HT1080 (cell line): ENCODE results near the gene CLSTN2. TPM values are rescaled to one million over a fixed set of nuclear protein-coding genes. Genes with fewer than 3 reads are reported as not detected.

ENCODE experiments used
- DNase-seq: peaks from one replicate; pipeline ENCODE4 v3.0.0-alpha.2; 2015; ENCODE audit warnings: low read depth
- total RNA-seq: library from RNA; depleted of rRNA; stranded (reverse); fragments of >200 nt; shearing (Covaris generic); gene quantifications from 2 replicates; pipeline ENCODE4 v1.2.3, GENCODE V29; 2014

CLSTN2 gene
- total RNA-seq, 1 experiment from 2014 or later = 0.23 TPM

- DNase-seq = no peak
These were observed 508.1 kb downstream of the CLSTN2 start for GRCh38 chr3:140443073-140443472.

- DNase-seq = no peak
These were observed 508.8 kb downstream of the CLSTN2 start for GRCh38 chr3:140443806-140444205.

- no peak for DNase-seq
These were observed 511.7 kb downstream of the CLSTN2 start for GRCh38 chr3:140446734-140447133.

GRCh38 chr3:140447136-140447535, 512.2 kb downstream of the CLSTN2 start:
- no peak for DNase-seq

- DNase-seq = no peak
These were observed 513.0 kb downstream of the CLSTN2 start for GRCh38 chr3:140448001-140448400.

GRCh38 chr3:140449413-140450256, 514.6 kb downstream of the CLSTN2 start:
- DNase-seq = no peak

- DNase-seq = no peak
These were observed 518.8 kb downstream of the CLSTN2 start for GRCh38 chr3:140453750-140454149.

- DNase-seq = no peak
These were observed 520.7 kb downstream of the CLSTN2 start for GRCh38 chr3:140455521-140456214.

- DNase-seq = no peak
These were observed 522.0 kb downstream of the CLSTN2 start for GRCh38 chr3:140456974-140457373.

GRCh38 chr3:140459462-140459861, 524.5 kb downstream of the CLSTN2 start:
- no peak for DNase-seq

GRCh38 chr3:140461250-140461649, 526.3 kb downstream of the CLSTN2 start:
- DNase-seq = no peak

- no peak for DNase-seq
These were observed 528.4 kb downstream of the CLSTN2 start for GRCh38 chr3:140463355-140463754.

GRCh38 chr3:140465988-140466387, 531.0 kb downstream of the CLSTN2 start:
- no peak for DNase-seq

- DNase-seq = no peak
These were observed 531.5 kb downstream of the CLSTN2 start for GRCh38 chr3:140466535-140466934.

GRCh38 chr3:140467104-140467577, 532.2 kb downstream of the CLSTN2 start:
- peak; percentile 91 for DNase-seq

- no peak for DNase-seq
These were observed 532.9 kb downstream of the CLSTN2 start for GRCh38 chr3:140467796-140468315.

GRCh38 chr3:140468407-140468806, 533.4 kb downstream of the CLSTN2 start:
- DNase-seq = peak; percentile 35

- DNase-seq = peak; percentile 59
These were observed 534.5 kb downstream of the CLSTN2 start for GRCh38 chr3:140469491-140469890.

GRCh38 chr3:140470211-140470610, 535.2 kb downstream of the CLSTN2 start:
- DNase-seq = no peak

GRCh38 chr3:140470962-140471361, 536.0 kb downstream of the CLSTN2 start:
- DNase-seq = peak; percentile 62

GRCh38 chr3:140472306-140473020, 537.5 kb downstream of the CLSTN2 start:
- DNase-seq = peak; percentile 87

- DNase-seq = no peak
These were observed 552.6 kb downstream of the CLSTN2 start for GRCh38 chr3:140487566-140487965.
